ENCODE data around the gene CCL27.
A peak's percentile ranks its signal among the peaks of the same experiment; 100 is the strongest.
"Not testable (repeated sequence)": the region's sequence is repeated elsewhere in the genome, so short reads cannot be mapped to it uniquely, and the experiment has no call there.

CCL27 gene

GRCh38 chr9:34648673-34649072 lies 13.8 kb downstream of the CCL27 start:
- no peak for DNase-seq

- DNase-seq = peak in 1 of 5 donors; percentile 24
Measured at GRCh38 chr9:34647651-34648050, 14.8 kb downstream of the CCL27 start.

- no peak for DNase-seq
Measured at GRCh38 chr9:34647084-34647403, 15.4 kb downstream of the CCL27 start.

GRCh38 chr9:34646211-34647083 lies 16.0 kb downstream of the CCL27 start, which contains the start of gene GALT:
TSS of gene GALT (plus strand) at chr9:34646675. CDS start at chr9:34646705, 30 bp downstream.
- DNase-seq = peak; percentile 90 to 96 (median 92)

- no peak for DNase-seq
Measured at GRCh38 chr9:34644766-34645314, 17.6 kb downstream of the CCL27 start.

GRCh38 chr9:34642679-34643078 lies 19.8 kb downstream of the CCL27 start:
- DNase-seq = no peak

- not testable (repeated sequence) for DNase-seq
Measured at GRCh38 chr9:34639322-34639721, 23.1 kb downstream of the CCL27 start.

GRCh38 chr9:34638138-34638445 lies 24.4 kb downstream of the CCL27 start:
- DNase-seq = no peak

- peak; percentile 84 to 92 (median 89) for DNase-seq
Measured at GRCh38 chr9:34637356-34638137, 24.9 kb downstream of the CCL27 start, which contains the start of gene SIGMAR1. TSS of gene SIGMAR1 (minus strand) at chr9:34637787. CDS start at chr9:34637697, 90 bp downstream.

- no peak for DNase-seq
Measured at GRCh38 chr9:34636791-34637355, 25.6 kb downstream of the CCL27 start.

- no peak for DNase-seq
Measured at GRCh38 chr9:34635556-34635955, 26.9 kb downstream of the CCL27 start.

GRCh38 chr9:34634551-34635248 lies 27.8 kb downstream of the CCL27 start:
- DNase-seq = no peak

- DNase-seq = peak; percentile 51 to 71 (median 62)
Measured at GRCh38 chr9:34633851-34634550, 28.5 kb downstream of the CCL27 start.

GRCh38 chr9:34633166-34633565 lies 29.3 kb downstream of the CCL27 start:
- no peak for DNase-seq

GRCh38 chr9:34630402-34631154 lies 31.9 kb downstream of the CCL27 start:
- DNase-seq = no peak

GRCh38 chr9:34629491-34629808 lies 33.0 kb downstream of the CCL27 start:
- no peak for DNase-seq

GRCh38 chr9:34628656-34629490 lies 33.6 kb downstream of the CCL27 start, which contains the start of gene ARID3C:
TSS of gene ARID3C (minus strand) at chr9:34629066. CDS start at chr9:34628014, 1,052 bp downstream.
- DNase-seq = peak in 3 of 5 donors; percentile 18 to 53 (median 27)

GRCh38 chr9:34627716-34628655 lies 34.5 kb downstream of the CCL27 start:
- no peak for DNase-seq

GRCh38 chr9:34625186-34625486 lies 37.3 kb downstream of the CCL27 start:
- no peak for DNase-seq
